D721Med (cell line): ENCODE data around the gene PDYN.

ENCODE experiments used
- DNase-seq: peaks from one replicate; pipeline ENCODE4 v3.0.0; 2011; ENCODE audit warnings: low spot score; ENCODE audit not compliant: insufficient read length
- FAIRE-seq: peaks from 2 replicates; lab custom pipeline; 2011; peaks lifted over from hg19 to GRCh38; lab: Jason Lieb, UNC
- CTCF ChIP-seq: IDR thresholded peaks from 2 replicates; pipeline ENCODE4 v1.5.1; 2012; ENCODE audit warnings: mild to moderate bottlenecking, control low read depth; ENCODE audit not compliant: insufficient read depth; ENCODE audit errors: missing control alignments

Gene PDYN

GRCh38 chr20:1928782-1929181, 65.1 kb downstream of the PDYN start:
- no peak for TF ChIP-seq CTCF
- no peak for FAIRE-seq
- no peak for DNase-seq
